Ovary (tissue), 9 donors: ENCODE measurements around the gene ISYNA1. TPM values are rescaled to one million over a fixed set of nuclear protein-coding genes. Genes with fewer than 3 reads are reported as not detected.

Experiments used
- DNase-seq, 5 donors: peaks; one replicate each; pipeline ENCODE4 v3.0.0-alpha.2; 2019 to 2020
- H3K27ac ChIP-seq, 2 donors: fragments of 200-600 bp; one replicate each; pipeline versions ENCODE4 v1.5.1 to v1.8.0; 2019 to 2022
- H3K27me3 ChIP-seq: fragments of 200-600 bp; one replicate; pipeline ENCODE4 v1.8.0; 2022
- H3K36me3 ChIP-seq: fragments of 200-600 bp; sonication (generic); one replicate; pipeline ENCODE4 v1.5.1; 2019
- H3K4me1 ChIP-seq: one replicate; pipeline ENCODE4 v1.8.1; 2013; ENCODE audit warnings: mild to moderate bottlenecking, moderate library complexity; ENCODE audit not compliant: insufficient read depth
- H3K4me3 ChIP-seq: fragments of 200-600 bp; sonication (generic); one replicate; pipeline ENCODE4 v1.5.1; 2017
- H3K9me3 ChIP-seq, 2 donors: fragments of 200-600 bp in 1 of 2; sonication (generic) in 1 of 2; one replicate each; pipeline versions ENCODE4 v1.5.1 to v1.8.1; 2013 to 2019; ENCODE audit warnings: mild to moderate bottlenecking in 1 of 2, moderate library complexity in 1 of 2
- EP300 ChIP-seq: sonication (generic); formaldehyde crosslinking; IDR thresholded peaks from one replicate; pipeline ENCODE4 v1.6.1; 2017; ENCODE audit warnings: antibody characterized with exemption
- POLR2A ChIP-seq: fragments of 450-650 bp; IDR thresholded peaks from one replicate; pipeline ENCODE4 v1.6.1; 2017; ENCODE audit warnings: antibody characterized with exemption, mild to moderate bottlenecking, moderate library complexity
- WGBS, 3 donors: extraction: QIAGEN DNeasy Blood & Tissue Kit in 1 of 3; methylation state at CpG; one replicate each; pipeline versions ENCODE4 v1.1.5 to v1.1.7; 2013 to 2017; 5-methylcytosine and 5-hydroxymethylcytosine counted together
- intact Hi-C, 4 donors: fragments of 100-400 bp; cut with DNase I; formaldehyde crosslinking; loops; one replicate each; pipeline versions ENCODE4 v1.11.0 to v1.15.1; 2022 to 2023
- polyA plus RNA-seq, 2 donors: library from polyadenylated mRNA; stranded (reverse); fragments of 200-250 nt in 1 of 2; fragments of 350-450 nt in 1 of 2; fragmentation: Illumina TruSeq in 1 of 2; extraction: RNeasy Lipid Tissue Mini Kit (QIAGEN cat#74804) in 1 of 2; gene quantifications; one replicate each; pipeline ENCODE4 v1.2.3, GENCODE V29; 2013 to 2014
- total RNA-seq, 7 donors: library from RNA; depleted of rRNA in 2 of 7; stranded (reverse); fragments of >200 nt in 2 of 7; fragmentation: NEBNext Ultra II Directional in 3 of 7; extraction: Animal tissue kit (Norgen Biotek cat#: 25700) in 3 of 7; gene quantifications; one replicate each; pipeline versions ENCODE4 v1.1.0 to v1.2.4, GENCODE V29; 2016 to 2023
- TF ChIP-seq, protein P1 (sequence below), 3 donors: fragments of 450-650 bp in 2 of 3; fragments of 200-600 bp in 1 of 3; IDR thresholded peaks; one replicate each; pipeline versions ENCODE4 v1.5.1 to v1.8.0; 2016 to 2022; ENCODE audit warnings: antibody characterized with exemption in 3 of 3, mild to moderate bottlenecking in 1 of 3
- donor health status: DM: no; HTN: no; CAD: no; lungs with moderate emphysema.
- donor health status: DM: no; HTN: no; CAD: no.
- donor health status: Bipolar disorder and iron deficiency.
- donor health status: DM: yes; HTN: yes; CAD: no.
- donor health status: DM: no; HTN: no; CAD: no.
- donor health status: DM: yes; HTN: yes; CAD: no.

Gene ISYNA1
- total and polyA plus RNA-seq, 9 donors: 9.6 to 345 (median 183) TPM

DNA sequence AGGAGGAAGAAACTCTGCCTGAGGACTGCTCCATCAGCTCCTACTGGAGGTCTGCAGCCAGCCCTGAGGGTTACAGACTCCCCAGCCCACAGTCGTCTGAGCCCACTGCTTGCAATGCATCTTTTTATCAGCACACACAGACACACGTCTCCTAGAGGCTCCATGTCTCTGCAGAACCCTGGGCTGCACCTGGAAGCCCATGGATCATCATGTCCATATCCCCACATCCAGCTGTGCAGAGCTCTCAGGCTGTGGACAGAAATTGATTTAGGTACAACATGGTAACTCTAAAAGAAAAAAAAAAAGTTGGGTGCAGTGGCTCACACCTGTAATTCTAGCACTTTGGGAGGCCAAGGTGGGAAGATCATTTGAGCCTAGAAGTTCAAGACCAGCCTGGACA lies 32.9 kb upstream of the ISYNA1 start:
- Histone ChIP-seq H3K4me1 (peaks cover 32% of the 10 kb centered on the region), H3K9me3 (no peaks in the 10 kb centered on the region), H3K27me3 (no peaks in the 10 kb centered on the region), H3K4me3 (no peak overlapping the region), H3K36me3 (no peaks in the 10 kb centered on the region), H3K27ac (no peak overlapping the region)
- DNase-seq: no peak
- intact Hi-C loops: no loop called here
- TF ChIP-seq, protein P1, sequence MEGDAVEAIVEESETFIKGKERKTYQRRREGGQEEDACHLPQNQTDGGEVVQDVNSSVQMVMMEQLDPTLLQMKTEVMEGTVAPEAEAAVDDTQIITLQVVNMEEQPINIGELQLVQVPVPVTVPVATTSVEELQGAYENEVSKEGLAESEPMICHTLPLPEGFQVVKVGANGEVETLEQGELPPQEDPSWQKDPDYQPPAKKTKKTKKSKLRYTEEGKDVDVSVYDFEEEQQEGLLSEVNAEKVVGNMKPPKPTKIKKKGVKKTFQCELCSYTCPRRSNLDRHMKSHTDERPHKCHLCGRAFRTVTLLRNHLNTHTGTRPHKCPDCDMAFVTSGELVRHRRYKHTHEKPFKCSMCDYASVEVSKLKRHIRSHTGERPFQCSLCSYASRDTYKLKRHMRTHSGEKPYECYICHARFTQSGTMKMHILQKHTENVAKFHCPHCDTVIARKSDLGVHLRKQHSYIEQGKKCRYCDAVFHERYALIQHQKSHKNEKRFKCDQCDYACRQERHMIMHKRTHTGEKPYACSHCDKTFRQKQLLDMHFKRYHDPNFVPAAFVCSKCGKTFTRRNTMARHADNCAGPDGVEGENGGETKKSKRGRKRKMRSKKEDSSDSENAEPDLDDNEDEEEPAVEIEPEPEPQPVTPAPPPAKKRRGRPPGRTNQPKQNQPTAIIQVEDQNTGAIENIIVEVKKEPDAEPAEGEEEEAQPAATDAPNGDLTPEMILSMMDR (IDR thresholded peaks at IDR 0.05): no peak
- TF ChIP-seq POLR2A: no peak
- TF ChIP-seq EP300: no peak
- WGBS, 3 donors: 31 to 48% (median 48%) methylated on average over 2 of the region's 2 CpGs

GRCh38 chr19:18469069-18469846 lies 31.3 kb upstream of the ISYNA1 start:
- Histone ChIP-seq H3K36me3 (no peaks in the 10 kb centered on the region), H3K9me3 (no peaks in the 10 kb centered on the region), H3K4me3 (no peak overlapping the region), H3K4me1 (peaks cover 43% of the 10 kb centered on the region), H3K27me3 (no peaks in the 10 kb centered on the region), H3K27ac (no peak overlapping the region)
- no peak for TF ChIP-seq EP300
- TF ChIP-seq POLR2A: no peak
- TF ChIP-seq, protein P1 (IDR thresholded peaks at IDR 0.05): peak; percentile 35 to 59 (median 50)
- intact Hi-C loops: loop anchor here (5.0 to 10.0 kb wide), 4 partner anchors 46 to 118 kb away; partner anchors contain the start of genes UBA52 (in 2 of the 4), ELL (in 1 of the 4) and REX1BD (in 1 of the 4)
- peak; percentile 52 to 79 (median 70) for DNase-seq
- WGBS, 3 donors: 75 to 78% (median 75%) methylated on average over 27 to 28 of the region's 28 CpGs

GRCh38 chr19:18468517-18468916 lies 30.6 kb upstream of the ISYNA1 start:
- no peak for DNase-seq
- no peaks in the 10 kb centered on the region for H3K9me3 ChIP-seq
- H3K27ac ChIP-seq: no peak overlapping the region
- intact Hi-C loops: loop anchor here (5.0 to 10.0 kb wide), 4 partner anchors 46 to 119 kb away; partner anchors contain the start of genes UBA52 (in 2 of the 4), ELL (in 1 of the 4) and REX1BD (in 1 of the 4)
- H3K27me3 ChIP-seq: no peaks in the 10 kb centered on the region
- peaks cover 36% of the 10 kb centered on the region for H3K4me1 ChIP-seq
- TF ChIP-seq POLR2A (no peak), EP300 (no peak)
- TF ChIP-seq, protein P1 (IDR thresholded peaks at IDR 0.05): no peak
- H3K36me3 ChIP-seq: no peaks in the 10 kb centered on the region
- WGBS, 3 donors: 76 to 89% (median 83%) methylated on average over 3 of the region's 3 CpGs
- no peak overlapping the region for H3K4me3 ChIP-seq

DNA sequence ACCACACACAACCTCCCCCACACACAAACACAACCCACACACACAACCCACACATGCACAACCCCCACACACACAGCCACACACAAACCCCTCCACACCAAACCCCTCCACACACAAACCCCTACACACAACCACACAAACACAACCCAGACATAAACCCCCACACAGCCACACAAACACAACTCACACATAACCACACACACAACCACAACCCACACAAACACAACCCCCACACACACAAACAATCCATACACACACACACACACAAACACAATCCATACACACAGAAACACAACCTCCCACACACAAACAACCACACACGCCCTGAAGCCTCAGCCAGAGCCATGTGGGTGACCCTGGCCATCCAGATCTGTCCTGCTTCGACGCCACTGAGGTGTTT lies 30.0 kb upstream of the ISYNA1 start:
- intact Hi-C loops: loop anchor here (5.0 to 10.0 kb wide), 4 partner anchors 47 to 119 kb away; partner anchors contain the start of genes UBA52 (in 2 of the 4), ELL (in 1 of the 4) and REX1BD (in 1 of the 4)
- Histone ChIP-seq H3K4me3 (no peak overlapping the region), H3K27ac (no peak overlapping the region), H3K4me1 (peaks cover 32% of the 10 kb centered on the region), H3K36me3 (no peaks in the 10 kb centered on the region), H3K9me3 (no peaks in the 10 kb centered on the region), H3K27me3 (no peaks in the 10 kb centered on the region)
- WGBS, 3 donors: 76 to 85% (median 78%) methylated on average over 3 of the region's 3 CpGs
- DNase-seq: no peak
- no peak for TF ChIP-seq POLR2A
- TF ChIP-seq, protein P1 (IDR thresholded peaks at IDR 0.05): no peak
- no peak for TF ChIP-seq EP300
